K562 (cell line): ENCODE results near the gene DIAPH1. TPM values are rescaled to one million over a fixed set of nuclear protein-coding genes. Genes with fewer than 3 reads are reported as not detected.
A peak's percentile ranks its signal among the peaks of the same experiment; 100 is the strongest.

Experiments used
- ARHGAP35 ChIP-seq: fragments of 450-650 bp; IDR thresholded peaks from 2 replicates; pipeline ENCODE4 v1.6.1; 2018; ENCODE audit not compliant: partially characterized antibody
- BRF2 ChIP-seq: IDR thresholded peaks from 3 replicates; pipeline ENCODE4 v1.6.1; 2011; ENCODE audit warnings: borderline replicate concordance, mild to moderate bottlenecking; ENCODE audit not compliant: insufficient read length, insufficient read depth
- CTBP1 ChIP-seq: fragments of 450-650 bp; IDR thresholded peaks from 2 replicates; pipeline ENCODE4 v1.6.1; 2016; ENCODE audit warnings: borderline replicate concordance
- EHMT2 ChIP-seq: fragments of 450-650 bp; IDR thresholded peaks from 2 replicates; pipeline ENCODE4 v1.6.1; 2018; ENCODE audit warnings: antibody characterized with exemption
- FIP1L1 ChIP-seq: fragments of 200-400 bp; formaldehyde crosslinking; IDR thresholded peaks from 2 replicates; pipeline ENCODE4 v1.6.1; 2018; ENCODE audit warnings: mild to moderate bottlenecking, low read depth, low read length; ENCODE audit not compliant: poor library complexity, severe bottlenecking
- FOXJ3 ChIP-seq: sonication (generic); formaldehyde crosslinking; IDR thresholded peaks from 2 replicates; pipeline ENCODE4 v1.4.0; 2020; ENCODE audit warnings: mild to moderate bottlenecking, missing genetic modification reagents
- HDAC2 ChIP-seq: fragments of 450-650 bp; IDR thresholded peaks from 2 replicates; pipeline ENCODE4 v1.6.1; 2016; ENCODE audit warnings: mild to moderate bottlenecking
- HEY1 ChIP-seq: fragments of 250-450 bp; sonication (Bioruptor Pico); IDR thresholded peaks from 2 replicates; pipeline ENCODE4 v1.5.0; 2020; ENCODE audit warnings: mild to moderate bottlenecking, moderate library complexity, borderline replicate concordance
- IRF2 ChIP-seq: sonication (generic); formaldehyde crosslinking; IDR thresholded peaks from 2 replicates; pipeline ENCODE4 v1.8.1; 2022; ENCODE audit warnings: mild to moderate bottlenecking, missing genetic modification reagents
- KDM5B ChIP-seq: fragments of 200-600 bp; sonication (generic); IDR thresholded peaks from 2 replicates; pipeline ENCODE4 v1.6.1; 2012; ENCODE audit warnings: low read depth, mild to moderate bottlenecking, moderate library complexity, low read length, control low read depth, inconsistent platforms; ENCODE audit not compliant: insufficient replicate concordance
- NFXL1 ChIP-seq: fragments of 450-650 bp; formaldehyde crosslinking; IDR thresholded peaks from 2 replicates; pipeline ENCODE4 v1.4.0; 2021; ENCODE audit warnings: mild to moderate bottlenecking
- PHF20 ChIP-seq: fragments of 450-650 bp; IDR thresholded peaks from 2 replicates; pipeline ENCODE4 v1.6.1; 2018; ENCODE audit not compliant: partially characterized antibody
- PHF21A ChIP-seq: fragments of 450-650 bp; IDR thresholded peaks from 2 replicates; pipeline ENCODE4 v1.6.1; 2017; ENCODE audit warnings: low read depth, borderline replicate concordance
- RB1 ChIP-seq: fragments of 450-650 bp; IDR thresholded peaks from 2 replicates; pipeline ENCODE4 v1.6.1; 2017; ENCODE audit warnings: low read depth, mild to moderate bottlenecking
- RBM14 ChIP-seq: fragments of 200-400 bp; formaldehyde crosslinking; IDR thresholded peaks from 2 replicates; pipeline ENCODE4 v1.6.1; 2018; ENCODE audit warnings: low read depth, mild to moderate bottlenecking, low read length, moderate library complexity, borderline replicate concordance; ENCODE audit not compliant: insufficient read depth
- STAT5A ChIP-seq: IDR thresholded peaks from 2 replicates; pipeline ENCODE4 v1.6.1; 2012; ENCODE audit warnings: low read length, inconsistent platforms, borderline replicate concordance
- TAF9B ChIP-seq: fragments of 450-650 bp; IDR thresholded peaks from 2 replicates; pipeline ENCODE4 v1.6.1; 2018; ENCODE audit warnings: mild to moderate bottlenecking; ENCODE audit not compliant: partially characterized antibody
- TFAP4 ChIP-seq: sonication (generic); formaldehyde crosslinking; IDR thresholded peaks from 2 replicates; pipeline ENCODE4 v1.8.0; 2022; ENCODE audit warnings: missing genetic modification reagents, mild to moderate bottlenecking, moderate library complexity, borderline replicate concordance
- ZBTB1 ChIP-seq: sonication (generic); formaldehyde crosslinking; IDR thresholded peaks from 2 replicates; pipeline ENCODE4 v1.8.1; 2023; ENCODE audit warnings: missing genetic modification reagents, low read depth, mild to moderate bottlenecking, borderline replicate concordance
- ZNF239 ChIP-seq: fragments of 250-450 bp; sonication (Bioruptor Pico); IDR thresholded peaks from 2 replicates; pipeline ENCODE4 v1.4.0; 2020; ENCODE audit warnings: mild to moderate bottlenecking
- polyA plus RNA-seq, 8 experiments: library from polyadenylated mRNA; depleted of rRNA in 4 of 8; stranded (reverse) in 5 of 8; unstranded in 3 of 8; fragments of >200 nt; fragmentation: Nextera tagmentation in 2 of 8; fragmentation: Illumina TruSeq in 1 of 8; extraction: Ambion mirVana in 2 of 8; extraction: Trizol in 1 of 8; gene quantifications; 2 replicates each; pipeline versions ENCODE4 v1.2.1 to v1.2.3, GENCODE V29; 2011 to 2014; ENCODE audit warnings: inconsistent platforms in 1 of 8, missing spikeins in 1 of 8
- total RNA-seq, 7 experiments: library from RNA; depleted of rRNA in 6 of 7; stranded (reverse); fragments of >200 nt in 6 of 7; fragmentation: Illumina TruSeq in 2 of 7; extraction: Trizol in 2 of 7; gene quantifications; 2 replicates each; pipeline versions ENCODE4 v1.2.1 to v1.2.3, GENCODE V29; 2011 to 2021; ENCODE audit warnings: low replicate concordance in 1 of 7
- TF ChIP-seq, protein P1 (sequence below): fragments of 450-650 bp; IDR thresholded peaks from 2 replicates; pipeline ENCODE4 v1.6.1; 2018; ENCODE audit warnings: mild to moderate bottlenecking, low read depth; ENCODE audit not compliant: partially characterized antibody
- TF ChIP-seq, protein P2 (sequence below): fragments of 200-800 bp; sonication (Bioruptor generic); IDR thresholded peaks from 2 replicates; pipeline ENCODE4 v1.6.1; 2017; ENCODE audit warnings: missing genetic modification characterization, missing compliant biosample characterization
- TF ChIP-seq, protein P3 (sequence below): sonication (generic); formaldehyde crosslinking; IDR thresholded peaks from 2 replicates; pipeline ENCODE4 v1.8.1; 2022; ENCODE audit warnings: missing genetic modification reagents

DIAPH1 gene
- total and polyA plus RNA-seq, 9 of the 15 experiments (the other 6 are each of a cell fraction or from before 2014, with no cell fraction given), result 60.8 to 328 (median 97.8) TPM

GRCh38 chr5:141637123-141637766 lies 18.4 kb upstream of the DIAPH1 start (continued):
- TF ChIP-seq TFAP4 (CRISPR knock-in tag) (peak; percentile 6; the same call in 1 of the 2 replicates), NFXL1 (no peak), PHF20 (no peak), CTBP1 (no peak; the same call in 1 of the 2 replicates), HEY1 (CRISPR knock-in tag) (no peak), FIP1L1 (peak; percentile 61), RB1 (no peak), ZNF239 (no peak), KDM5B (peak; percentile 6), ZBTB1 (CRISPR knock-in tag) (no peak), FOXJ3 (CRISPR knock-in tag) (no peak), ARHGAP35 (no peak), TAF9B (no peak), EHMT2 (no peak), HDAC2 (no peak), BRF2 (no peak), RBM14 (peak; percentile 30; the same call in 1 of the 2 replicates), STAT5A (no peak), PHF21A (no peak), IRF2 (CRISPR knock-in tag) (no peak)
- TF ChIP-seq, protein P1, sequence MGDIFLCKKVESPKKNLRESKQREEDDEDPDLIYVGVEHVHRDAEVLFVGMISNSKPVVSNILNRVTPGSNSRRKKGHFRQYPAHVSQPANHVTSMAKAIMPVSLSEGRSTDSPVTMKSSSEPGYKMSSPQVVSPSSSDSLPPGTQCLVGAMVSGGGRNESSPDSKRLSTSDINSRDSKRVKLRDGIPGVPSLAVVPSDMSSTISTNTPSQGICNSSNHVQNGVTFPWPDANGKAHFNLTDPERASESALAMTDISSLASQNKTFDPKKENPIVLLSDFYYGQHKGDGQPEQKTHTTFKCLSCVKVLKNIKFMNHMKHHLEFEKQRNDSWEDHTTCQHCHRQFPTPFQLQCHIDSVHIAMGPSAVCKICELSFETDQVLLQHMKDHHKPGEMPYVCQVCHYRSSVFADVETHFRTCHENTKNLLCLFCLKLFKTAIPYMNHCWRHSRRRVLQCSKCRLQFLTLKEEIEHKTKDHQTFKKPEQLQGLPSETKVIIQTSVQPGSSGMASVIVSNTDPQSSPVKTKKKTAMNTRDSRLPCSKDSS, result no peak
- TF ChIP-seq, protein P2, sequence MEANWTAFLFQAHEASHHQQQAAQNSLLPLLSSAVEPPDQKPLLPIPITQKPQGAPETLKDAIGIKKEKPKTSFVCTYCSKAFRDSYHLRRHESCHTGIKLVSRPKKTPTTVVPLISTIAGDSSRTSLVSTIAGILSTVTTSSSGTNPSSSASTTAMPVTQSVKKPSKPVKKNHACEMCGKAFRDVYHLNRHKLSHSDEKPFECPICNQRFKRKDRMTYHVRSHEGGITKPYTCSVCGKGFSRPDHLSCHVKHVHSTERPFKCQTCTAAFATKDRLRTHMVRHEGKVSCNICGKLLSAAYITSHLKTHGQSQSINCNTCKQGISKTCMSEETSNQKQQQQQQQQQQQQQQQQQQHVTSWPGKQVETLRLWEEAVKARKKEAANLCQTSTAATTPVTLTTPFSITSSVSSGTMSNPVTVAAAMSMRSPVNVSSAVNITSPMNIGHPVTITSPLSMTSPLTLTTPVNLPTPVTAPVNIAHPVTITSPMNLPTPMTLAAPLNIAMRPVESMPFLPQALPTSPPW (CRISPR knock-in tag), result no peak
- TF ChIP-seq, protein P3, sequence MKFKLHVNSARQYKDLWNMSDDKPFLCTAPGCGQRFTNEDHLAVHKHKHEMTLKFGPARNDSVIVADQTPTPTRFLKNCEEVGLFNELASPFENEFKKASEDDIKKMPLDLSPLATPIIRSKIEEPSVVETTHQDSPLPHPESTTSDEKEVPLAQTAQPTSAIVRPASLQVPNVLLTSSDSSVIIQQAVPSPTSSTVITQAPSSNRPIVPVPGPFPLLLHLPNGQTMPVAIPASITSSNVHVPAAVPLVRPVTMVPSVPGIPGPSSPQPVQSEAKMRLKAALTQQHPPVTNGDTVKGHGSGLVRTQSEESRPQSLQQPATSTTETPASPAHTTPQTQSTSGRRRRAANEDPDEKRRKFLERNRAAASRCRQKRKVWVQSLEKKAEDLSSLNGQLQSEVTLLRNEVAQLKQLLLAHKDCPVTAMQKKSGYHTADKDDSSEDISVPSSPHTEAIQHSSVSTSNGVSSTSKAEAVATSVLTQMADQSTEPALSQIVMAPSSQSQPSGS (CRISPR knock-in tag), result no peak
